ENCODE measurements around the gene VWA3A. TPM values are rescaled to one million over a fixed set of nuclear protein-coding genes. Genes with fewer than 3 reads are reported as not detected.
"Not testable (repeated sequence)": the region's sequence is repeated elsewhere in the genome, so short reads cannot be mapped to it uniquely, and the experiment has no call there.

Gene VWA3A, protein sequence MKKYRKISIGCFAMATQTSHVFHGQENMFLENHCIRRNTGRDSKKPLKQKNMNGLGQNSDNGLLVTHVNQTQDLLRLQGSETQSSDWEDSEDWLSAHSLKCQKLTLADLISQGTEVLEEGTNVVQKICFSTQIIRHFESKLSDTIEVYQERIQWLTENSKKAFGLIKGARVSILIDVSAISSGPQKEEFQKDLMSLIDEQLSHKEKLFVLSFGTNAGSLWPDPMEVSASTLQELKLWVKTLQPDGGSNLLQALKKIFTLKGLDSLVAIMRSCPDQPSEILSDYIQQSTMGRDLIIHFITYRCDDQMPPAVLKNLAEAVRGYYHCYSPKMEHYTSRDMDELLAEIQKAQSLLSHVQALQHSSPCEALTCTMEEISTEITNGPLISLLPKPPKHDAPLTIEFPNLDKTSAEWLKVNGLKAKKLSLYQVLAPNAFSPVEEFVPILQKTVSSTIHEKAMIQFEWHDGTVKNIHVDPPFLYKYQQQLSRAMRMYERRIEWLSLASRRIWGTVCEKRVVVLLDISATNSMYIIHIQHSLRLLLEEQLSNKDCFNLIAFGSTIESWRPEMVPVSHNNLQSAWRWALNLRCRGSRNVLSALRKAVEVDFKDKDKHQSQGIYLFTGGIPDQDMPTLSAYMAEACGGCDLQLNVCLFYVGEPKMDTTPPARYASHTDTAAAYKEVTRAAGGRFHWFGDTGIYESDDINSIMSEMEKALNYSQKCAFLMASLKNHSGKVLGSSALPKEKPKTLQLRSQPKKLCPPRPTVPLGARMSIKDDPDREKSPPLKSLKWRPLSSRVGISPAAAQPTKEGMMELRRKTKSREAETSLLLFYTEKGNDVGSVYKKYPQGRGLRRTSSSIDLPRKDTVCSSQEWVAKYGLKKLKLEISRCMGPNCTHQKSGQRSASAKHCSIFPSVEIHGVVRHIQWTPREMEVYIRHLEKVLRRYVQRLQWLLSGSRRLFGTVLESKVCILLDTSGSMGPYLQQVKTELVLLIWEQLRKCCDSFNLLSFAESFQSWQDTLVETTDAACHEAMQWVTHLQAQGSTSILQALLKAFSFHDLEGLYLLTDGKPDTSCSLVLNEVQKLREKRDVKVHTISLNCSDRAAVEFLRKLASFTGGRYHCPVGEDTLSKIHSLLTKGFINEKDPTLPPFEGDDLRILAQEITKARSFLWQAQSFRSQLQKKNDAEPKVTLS
- total RNA-seq: not detected

DNA sequence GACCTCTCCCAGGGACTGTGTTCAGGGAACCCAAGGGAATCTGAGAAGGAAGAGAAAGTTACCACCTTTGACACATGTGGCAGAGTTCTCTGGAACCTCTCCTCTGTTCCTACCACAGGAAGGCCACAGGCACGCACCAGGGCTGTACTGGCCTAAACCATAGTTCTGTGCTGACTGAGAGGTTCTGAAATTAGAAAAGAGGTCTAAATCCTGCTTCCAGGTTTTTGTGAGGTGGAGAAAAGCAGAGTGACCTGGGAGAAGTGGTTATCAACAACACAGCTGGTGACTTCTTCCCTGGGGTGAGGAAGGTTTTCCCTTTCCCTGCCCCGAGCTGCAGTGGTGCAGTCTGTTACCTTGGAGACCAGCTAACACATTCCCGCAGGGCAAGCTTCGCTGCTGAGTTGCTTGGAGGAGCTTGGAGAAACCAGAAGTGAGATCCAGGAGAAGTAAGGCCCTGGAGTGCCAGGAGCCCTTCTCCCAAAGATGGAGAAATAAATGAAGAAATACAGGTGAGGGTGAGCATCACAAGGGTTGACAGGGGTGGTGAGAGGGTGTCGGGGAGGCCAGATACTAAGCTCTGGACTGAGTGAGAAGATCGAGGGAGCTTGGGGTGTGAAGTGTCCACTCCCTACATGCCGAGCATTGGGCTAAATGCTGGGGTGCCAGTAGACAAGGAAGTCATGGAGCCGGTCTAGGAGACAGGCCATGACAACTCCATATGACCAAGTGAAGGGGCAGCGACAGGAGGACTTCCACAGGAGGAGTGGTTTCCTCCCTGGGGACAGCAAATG, at the start of gene VWA3A:
VWA3A (plus strand) TSS at position 399 of the 791 bp plus-strand sequence; CDS start at position 496, 97 bp downstream.
- no peak for ATAC-seq

DNA sequence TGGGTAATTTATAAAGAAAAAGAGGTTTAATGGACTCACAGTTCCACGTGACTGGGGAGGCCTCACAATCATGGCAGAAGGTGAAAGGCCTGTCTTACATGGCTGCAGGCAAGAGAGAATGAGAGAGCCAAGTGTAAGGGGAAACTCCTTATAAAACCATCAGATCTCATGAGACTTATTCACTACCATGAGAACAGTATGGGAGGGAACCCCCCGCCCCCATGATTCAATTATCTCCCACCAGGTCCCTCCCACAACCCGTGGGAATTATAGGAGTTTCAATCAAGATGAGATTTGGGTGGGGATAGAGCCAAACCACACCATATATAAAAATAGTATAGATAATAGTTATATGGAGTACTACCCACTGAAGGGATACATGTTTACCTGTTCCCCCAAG, 48.5 kb upstream of the VWA3A start:
- not testable (repeated sequence) for ATAC-seq

DNA sequence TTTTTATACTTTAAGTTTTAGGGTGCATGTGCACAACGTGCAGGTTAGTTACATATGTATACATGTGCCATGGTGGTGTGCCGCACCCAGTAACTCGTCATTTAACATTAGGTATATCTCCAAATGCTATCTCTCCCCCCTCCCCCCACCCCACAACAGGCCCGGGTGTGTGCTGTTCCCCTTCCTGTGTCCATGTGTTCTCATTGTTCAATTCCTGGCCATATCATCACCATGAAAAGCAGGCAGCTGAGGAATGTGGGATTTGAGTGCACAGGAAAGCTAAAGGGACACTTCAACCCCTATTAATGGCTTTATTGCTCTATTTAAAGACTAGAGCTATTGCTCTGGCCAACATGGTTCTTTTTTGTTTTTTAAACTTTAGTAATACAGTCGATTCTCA, 46.5 kb upstream of the VWA3A start:
- ATAC-seq: not testable (repeated sequence)

DNA sequence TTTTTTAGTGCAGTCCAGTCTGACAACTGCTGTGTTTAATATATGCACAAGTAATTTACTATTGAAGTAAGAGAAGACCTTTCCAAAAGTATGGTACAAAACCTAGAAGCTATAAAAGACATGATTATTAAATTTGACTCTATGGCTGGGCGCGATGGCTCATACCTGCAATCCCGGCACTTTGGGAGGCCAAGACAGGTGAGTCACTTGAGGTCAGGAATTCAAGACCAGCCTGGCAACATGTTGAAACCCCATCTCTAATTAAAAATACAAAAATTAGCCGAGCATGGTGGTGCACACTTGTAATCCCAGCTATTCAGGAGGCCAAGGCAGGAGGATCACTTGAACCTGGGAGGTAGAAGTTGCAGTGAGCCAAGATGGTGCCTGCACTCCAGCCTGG, 41.4 kb upstream of the VWA3A start:
- ATAC-seq: no peak

DNA sequence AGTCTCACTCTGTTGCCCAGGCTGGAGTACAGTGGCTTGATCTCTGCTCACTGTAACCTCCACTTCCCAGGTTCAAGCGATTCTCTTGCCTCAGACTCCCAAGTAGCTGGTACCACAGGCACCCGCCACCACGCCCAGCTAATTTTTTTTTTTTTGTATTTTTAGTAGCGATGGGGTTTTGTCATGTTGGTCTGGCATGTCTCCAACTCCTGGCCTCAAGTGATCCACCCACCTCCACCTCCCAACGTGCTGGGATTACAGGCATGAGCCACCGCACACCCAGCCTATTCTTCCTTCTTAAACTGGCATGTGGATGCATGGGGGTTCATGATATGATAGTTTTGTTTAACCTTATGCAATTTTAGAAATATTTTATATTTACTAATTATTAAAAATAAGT, 39.4 kb upstream of the VWA3A start:
- ATAC-seq: no peak

DNA sequence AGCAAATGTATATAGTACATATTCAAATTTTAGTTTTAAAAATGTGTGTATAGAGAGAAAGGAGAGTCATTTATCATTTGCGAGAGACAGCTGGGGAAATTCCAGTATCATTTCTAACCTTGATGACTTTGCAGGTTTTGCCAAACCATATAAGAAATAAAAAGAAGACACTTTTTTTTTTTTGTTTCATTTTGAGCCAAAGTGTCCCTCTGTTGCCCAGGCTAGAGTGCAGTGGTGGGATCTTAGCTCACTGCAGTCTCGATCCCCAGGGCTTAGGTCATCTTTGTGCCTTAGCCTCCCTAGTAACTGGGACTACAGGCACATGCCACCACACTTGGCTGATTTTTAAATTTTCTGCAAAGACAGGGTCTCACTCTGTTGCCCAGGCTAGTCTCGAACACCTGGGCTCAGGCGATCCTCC, 38.4 kb upstream of the VWA3A start:
- no peak for ATAC-seq

DNA sequence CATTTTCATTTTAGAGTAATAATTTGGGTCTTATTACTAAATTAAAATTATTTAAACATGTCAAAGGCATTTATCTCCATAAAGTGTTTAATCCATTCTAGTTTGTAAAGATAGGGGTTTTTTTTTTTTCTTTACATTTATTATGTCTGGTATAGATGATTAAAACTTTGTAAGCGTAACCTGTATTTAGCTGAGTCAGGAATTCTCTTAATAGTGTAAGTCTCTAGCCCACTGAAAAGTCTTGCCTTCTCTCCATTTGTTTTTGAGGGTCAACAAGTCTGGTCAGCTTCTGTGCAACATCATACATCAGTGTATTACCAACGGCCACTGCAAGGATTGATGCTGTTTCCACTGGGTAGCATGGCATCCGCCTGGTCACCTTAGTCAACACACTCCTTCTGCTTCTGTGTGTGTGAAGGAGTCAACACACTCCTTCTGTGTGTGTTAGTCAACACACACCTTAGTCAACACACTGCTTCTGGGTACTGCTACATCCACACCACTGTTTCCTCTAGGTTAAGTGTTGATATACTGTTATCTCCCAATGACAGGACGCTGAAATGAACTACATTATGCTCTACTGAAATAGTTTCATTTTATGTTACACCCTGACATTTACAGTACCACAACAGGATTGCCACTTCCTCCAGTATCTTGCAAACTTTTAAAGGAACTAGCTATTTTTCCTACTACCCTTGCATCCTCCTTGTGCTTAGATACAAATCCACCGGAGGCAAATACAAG, 37.3 kb upstream of the VWA3A start:
- ATAC-seq: no peak

DNA sequence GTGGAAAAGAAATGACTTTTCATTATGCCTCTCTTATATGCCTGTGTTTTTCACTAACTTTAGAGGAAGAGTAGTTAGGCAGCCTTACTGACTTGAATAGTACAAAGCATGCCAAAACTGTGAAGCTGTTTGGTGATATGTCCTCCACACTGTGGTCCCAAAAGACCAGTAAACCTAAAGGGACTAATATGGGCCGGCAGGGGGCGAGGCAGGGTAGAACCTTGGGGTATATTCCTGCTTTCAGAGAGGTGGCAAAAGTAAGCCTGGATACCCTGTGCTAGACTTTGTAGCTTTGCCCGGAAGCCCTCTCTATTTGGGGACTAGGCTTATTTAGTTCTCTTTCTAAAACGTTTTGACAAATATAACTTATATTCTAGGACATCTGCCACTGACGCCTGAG, 36.5 kb upstream of the VWA3A start:
- no peak for ATAC-seq

DNA sequence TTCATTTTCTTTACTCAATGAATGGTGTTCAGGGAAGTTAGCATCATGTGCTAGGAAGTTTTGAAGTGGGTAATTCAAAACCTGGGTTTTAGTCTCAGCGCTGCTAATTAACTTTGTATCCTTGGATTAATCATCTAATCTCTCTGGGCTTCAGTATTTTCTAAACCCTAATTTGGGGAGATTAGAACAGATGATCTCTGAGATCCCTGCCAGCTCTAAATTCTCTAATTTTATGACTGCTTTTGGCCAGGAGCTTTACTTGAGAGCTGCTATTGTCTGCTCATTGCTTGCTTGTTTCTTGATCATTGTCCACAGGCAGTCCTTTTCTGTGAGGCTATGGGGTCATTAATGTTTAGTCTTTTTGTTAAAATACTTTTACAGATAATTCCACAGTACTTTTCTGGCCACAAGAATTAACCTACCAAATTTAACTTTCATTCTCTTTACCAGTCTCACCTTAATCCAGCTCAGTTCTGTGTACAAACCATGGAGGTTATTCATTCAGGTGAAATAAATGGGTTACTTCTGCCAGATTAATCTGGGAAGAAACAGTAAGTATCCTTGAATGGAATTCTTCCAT, 28.4 kb upstream of the VWA3A start:
- no peak for ATAC-seq

DNA sequence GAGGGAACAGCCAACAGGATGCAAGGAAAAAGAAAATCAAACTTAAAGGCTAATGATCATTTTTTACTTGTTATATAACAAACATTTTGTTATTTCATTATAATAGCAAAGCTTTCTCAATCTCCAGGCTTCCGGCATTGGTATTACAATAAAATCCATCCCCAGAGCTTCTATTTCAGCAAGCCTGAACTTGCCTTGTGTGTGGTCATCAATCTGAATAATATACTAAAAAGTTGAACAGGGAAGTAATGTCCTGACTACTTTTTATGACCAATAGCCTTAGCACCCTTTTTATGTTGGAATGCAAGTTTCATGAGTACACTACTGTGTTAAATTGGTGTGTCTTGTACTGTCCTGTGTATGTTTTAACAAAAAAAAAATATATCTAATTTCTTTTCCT, 27.1 kb upstream of the VWA3A start:
- ATAC-seq: peak; percentile 79

DNA sequence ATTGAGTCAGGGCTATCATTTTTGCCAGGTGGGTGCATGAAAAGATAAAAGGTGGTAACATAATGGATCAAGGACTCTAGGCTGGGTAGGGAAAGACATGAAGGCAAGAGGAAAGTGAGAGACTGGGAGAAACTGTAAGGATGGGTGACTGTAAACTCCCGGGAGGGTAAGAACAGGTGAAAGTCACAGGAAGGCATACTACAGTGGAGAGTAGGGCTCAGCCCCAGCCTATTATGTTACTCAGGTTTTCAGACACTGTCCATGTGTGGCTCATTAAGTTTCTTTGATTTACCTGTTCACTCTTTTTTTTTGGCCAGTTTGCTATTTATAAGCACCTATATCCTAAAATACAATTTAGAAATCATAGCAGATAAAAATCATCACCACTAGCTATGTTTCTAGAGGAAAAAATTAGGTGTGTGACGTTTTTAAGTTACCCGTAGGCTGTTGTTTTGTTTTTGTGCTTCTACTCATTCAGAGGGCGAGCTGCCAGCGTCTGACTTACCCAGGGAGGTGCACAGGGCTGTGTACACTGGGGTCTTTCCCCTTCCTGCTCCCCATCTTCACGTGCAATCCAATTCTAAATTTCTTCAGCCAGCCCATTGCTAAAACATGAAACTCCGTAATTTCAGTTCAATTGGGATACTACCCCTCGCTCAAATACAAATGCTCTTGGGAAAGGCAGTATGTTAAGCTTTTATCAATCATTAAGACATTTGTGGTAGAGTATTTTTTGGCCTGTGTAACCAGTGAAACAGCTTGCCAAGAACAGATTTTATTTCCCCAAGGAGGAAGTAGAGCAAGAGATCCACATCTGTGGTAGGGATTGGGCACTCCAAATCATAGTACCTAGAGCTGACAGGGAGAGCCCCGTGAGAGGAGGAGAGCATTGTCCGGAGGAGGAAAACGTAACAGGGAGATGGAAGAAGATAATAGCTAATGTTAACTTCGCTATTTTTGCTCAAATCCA, 21.7 kb upstream of the VWA3A start:
- peak; percentile 46 for ATAC-seq

DNA sequence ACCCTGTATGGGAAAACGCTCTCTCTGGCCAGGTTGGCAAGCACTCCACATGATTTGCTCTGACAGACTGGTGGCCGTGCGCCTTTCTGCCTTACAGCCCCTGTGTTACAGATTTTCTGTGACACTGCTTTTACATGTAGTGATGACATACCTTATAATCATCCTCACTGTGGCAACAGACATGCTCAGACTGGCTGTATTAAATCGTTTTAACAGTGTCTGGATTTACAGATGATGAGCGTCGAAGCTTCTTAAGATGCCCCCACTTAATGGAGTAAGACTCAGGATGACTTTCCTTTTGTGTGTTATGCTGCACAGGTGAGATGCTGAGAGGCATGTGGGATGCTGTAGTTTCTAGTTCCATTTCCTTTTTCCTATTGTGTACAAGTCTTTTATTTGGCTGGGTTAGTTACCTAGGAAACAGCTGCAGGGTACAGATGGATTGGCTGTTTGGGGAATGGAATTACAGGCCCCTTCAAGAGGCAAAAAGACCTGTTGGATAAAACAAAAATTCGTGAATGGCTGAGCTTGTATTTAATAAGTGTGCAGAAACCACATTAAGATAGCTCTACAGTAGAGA, 20.9 kb upstream of the VWA3A start:
- ATAC-seq: peak; percentile 26

DNA sequence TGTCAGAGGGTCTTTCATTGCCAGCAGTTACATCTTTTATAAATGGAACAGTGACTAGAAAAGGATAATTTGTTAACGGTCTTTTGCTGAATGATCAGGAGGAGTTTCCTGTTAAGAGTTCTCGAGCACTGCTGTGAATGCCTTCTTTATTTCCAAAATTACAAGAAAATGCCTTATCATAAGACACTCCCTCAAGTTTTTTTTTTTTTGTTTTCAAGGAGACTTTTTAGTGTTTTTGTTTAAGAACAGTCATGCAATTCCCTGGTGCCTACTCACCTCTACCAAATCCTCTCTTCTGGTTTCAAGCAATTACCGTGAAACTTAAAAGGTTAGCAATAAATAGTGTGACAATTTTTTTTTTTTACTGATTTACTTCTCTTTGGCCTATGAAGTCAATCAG, 19.0 kb upstream of the VWA3A start:
- no peak for ATAC-seq

DNA sequence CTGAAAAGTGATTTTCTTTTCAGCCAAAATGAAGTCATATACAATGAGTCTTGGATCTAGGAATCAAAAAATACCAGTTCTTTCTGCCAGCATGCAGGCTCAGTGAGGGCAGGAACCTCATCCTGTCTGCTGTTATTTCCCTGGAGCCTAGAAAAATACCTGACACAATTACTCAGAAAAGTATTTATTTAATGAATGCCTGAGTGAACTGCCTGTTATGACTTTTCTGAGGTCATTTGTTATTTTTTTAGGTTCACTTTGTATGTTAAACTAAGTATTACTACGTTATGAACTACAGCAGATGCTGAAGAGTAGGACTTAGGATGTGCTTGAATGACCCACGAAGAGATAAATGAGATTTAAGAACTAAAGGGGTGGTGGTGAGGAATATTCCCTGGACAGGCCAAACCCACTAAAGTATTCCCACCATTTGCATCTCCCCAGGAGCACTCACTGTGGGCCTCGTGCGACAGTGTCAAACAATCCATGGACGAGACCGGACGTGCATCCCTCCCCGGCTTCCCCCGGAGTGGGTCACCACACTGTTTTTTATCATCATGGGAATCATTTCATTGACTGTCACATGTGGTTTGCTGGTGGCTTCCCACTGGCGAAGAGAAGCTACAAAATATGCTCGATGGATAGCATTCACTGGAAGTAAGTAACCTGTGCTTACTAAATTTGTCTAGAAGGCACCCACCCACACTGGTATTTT, 17.1 kb upstream of the VWA3A start:
- no peak for ATAC-seq

DNA sequence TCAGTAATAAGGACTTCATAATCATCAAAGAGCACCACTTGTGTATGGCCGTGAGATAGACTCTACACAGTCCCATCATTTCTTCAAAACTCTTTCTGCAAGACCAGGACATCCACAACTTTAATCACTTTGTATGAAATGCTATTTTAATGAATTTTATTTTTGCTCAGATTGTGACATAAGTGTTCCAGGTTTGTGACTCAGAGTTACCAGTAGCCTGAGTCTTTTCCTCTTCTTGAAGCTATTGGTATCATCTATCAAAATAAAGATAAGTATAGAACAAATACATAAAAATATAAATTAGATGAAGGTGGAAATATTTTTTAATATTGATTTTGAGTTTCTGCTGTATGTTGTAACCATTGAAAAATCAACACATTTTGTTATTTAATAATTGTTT, 16.6 kb upstream of the VWA3A start:
- no peak for ATAC-seq

DNA sequence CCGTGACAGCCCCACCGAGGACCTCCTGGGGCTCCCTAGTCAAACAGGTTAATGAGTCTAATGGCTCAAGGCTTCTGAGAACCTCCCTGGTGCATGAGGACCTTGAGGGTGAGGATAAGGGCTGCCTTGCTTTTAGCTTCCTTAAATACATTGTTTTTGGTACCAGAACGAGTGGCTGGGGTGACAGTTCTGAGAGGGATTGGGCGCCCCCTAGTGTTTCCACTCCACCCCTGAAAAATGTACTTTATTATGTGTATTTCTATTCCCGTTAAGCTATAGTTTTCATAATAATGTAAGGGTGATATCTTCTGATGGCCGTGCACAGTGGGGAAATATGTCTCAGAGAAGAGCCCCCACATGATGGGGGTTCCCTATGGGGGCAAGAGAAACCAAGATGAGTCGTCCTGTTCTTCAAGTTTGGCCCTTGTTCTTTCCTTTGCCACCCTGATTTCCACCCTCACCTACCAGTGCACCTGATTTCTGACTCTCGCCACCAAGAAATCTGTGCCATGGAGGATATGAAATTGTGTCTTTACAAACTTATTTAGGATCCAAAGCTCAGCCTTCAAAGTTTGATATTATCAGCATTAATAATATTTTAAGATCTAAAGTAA, 14.5 kb upstream of the VWA3A start:
- ATAC-seq: peak; percentile 73

DNA sequence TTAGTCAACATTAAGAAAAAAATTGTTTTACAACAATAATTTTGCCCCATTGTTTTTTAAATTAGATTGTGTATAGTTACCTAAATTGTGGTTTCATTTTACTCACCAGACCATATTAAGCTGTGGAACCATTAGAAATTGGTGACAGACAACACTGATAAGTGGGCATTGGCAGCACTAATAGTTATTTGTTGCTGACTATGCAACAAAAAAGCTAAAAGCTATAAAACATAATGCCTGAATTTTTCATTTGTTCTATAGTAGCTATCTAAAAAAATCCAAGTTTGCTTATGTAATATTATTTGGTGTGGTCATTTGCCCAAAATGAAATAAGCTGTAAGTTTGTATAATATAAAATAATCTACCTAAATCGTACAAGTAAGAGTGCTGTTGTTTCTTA, 13.7 kb upstream of the VWA3A start:
- no peak for ATAC-seq

DNA sequence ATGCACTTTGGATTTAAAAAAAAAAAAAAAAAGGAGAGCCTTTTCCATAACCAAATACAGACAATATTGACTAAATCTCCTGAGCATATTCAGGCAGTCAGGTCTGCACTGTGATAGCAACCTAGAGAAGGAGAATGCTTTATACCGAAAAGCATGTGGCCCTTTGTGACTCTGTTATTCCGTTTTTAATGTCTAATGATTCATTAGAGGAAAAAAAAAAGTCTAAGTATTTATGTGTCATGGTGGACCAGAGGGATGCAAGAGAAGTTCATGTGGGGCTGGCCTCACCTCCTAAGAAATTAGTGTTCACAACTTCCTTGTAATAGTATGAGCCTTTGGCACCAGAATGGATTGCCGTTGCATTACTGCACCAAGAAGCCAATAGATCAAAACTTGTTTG, 11.3 kb upstream of the VWA3A start:
- ATAC-seq: no peak
